ENCODE measurements around the gene ID3.
"Not testable (repeated sequence)": the region's sequence is repeated elsewhere in the genome, so short reads cannot be mapped to it uniquely, and the experiment has no call there.

ID3 gene

GRCh38 chr1:23546897-23547584 is 12.3 kb downstream of the ID3 start:
- DNase-seq, result no peak

- no peak for DNase-seq
These were observed 13.4 kb downstream of the ID3 start for GRCh38 chr1:23545851-23546250.

- peak in 1 of 2 experiments; percentile 69 for DNase-seq
These were observed 14.6 kb downstream of the ID3 start for GRCh38 chr1:23544444-23545389.

- DNase-seq, result no peak
These were observed 15.4 kb downstream of the ID3 start for GRCh38 chr1:23543707-23544443.

- not testable (repeated sequence) for DNase-seq
These were observed 16.4 kb downstream of the ID3 start for GRCh38 chr1:23542940-23543339.

GRCh38 chr1:23539698-23540266 is 19.5 kb downstream of the ID3 start:
- DNase-seq, result peak; percentile 67 to 86

GRCh38 chr1:23537296-23537973 is 21.9 kb downstream of the ID3 start:
- no peak for DNase-seq

GRCh38 chr1:23533246-23534023 is 25.9 kb downstream of the ID3 start:
- DNase-seq, result no peak

- no peak for DNase-seq
These were observed 27.7 kb downstream of the ID3 start for GRCh38 chr1:23531562-23532094.

- DNase-seq, result peak; percentile 44 to 79
These were observed 28.3 kb downstream of the ID3 start, which contains the start of gene E2F2 for GRCh38 chr1:23530747-23531561. Gene E2F2 (minus strand): TSS chr1:23531233. CDS start chr1:23530793, 440 bp downstream.

GRCh38 chr1:23530087-23530746 is 29.1 kb downstream of the ID3 start:
- no peak for DNase-seq

GRCh38 chr1:23529146-23530086 is 29.9 kb downstream of the ID3 start:
- peak in 1 of 2 experiments; percentile 45 for DNase-seq

- peak; percentile 69 to 78 for DNase-seq
These were observed 30.9 kb downstream of the ID3 start for GRCh38 chr1:23528250-23528978.

- no peak for DNase-seq
These were observed 31.4 kb downstream of the ID3 start for GRCh38 chr1:23527900-23528249.

GRCh38 chr1:23527366-23527765 is 31.9 kb downstream of the ID3 start:
- no peak for DNase-seq

GRCh38 chr1:23526329-23527041 is 32.8 kb downstream of the ID3 start:
- DNase-seq, result no peak
